ENCODE results near the gene KRT33B. TPM values are rescaled to one million over a fixed set of nuclear protein-coding genes. Genes with fewer than 3 reads are reported as not detected.
A peak's percentile ranks its signal among the peaks of the same experiment; 100 is the strongest.

Gene KRT33B
- total and polyA plus RNA-seq, 2 of the 8 experiments (the other 6 are each of a cell fraction or from before 2014, with no cell fraction given) = not detected

DNA sequence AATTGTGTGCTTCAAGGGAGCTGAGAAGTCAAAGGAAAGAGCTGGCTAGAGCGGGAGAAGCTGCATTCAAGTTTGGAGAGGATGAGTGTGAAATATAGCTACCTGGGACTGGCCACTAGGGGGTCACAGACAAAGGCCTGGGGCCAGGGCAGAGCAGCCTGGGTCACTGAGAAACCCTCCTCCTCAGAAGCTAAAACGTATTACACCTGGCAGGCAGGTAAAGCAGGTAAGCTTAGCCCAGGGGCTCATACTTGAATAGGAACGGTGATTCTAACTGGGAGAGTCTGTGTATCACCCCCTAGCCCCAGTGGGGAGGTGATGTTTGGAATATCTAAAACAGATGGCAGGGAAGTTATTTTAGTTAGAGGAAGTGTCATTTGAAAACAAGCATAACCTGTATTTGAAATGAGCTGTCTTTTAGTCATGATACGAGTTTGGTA is 48.0 kb upstream of the KRT33B start (continued):
- TF ChIP-seq, protein P1, sequence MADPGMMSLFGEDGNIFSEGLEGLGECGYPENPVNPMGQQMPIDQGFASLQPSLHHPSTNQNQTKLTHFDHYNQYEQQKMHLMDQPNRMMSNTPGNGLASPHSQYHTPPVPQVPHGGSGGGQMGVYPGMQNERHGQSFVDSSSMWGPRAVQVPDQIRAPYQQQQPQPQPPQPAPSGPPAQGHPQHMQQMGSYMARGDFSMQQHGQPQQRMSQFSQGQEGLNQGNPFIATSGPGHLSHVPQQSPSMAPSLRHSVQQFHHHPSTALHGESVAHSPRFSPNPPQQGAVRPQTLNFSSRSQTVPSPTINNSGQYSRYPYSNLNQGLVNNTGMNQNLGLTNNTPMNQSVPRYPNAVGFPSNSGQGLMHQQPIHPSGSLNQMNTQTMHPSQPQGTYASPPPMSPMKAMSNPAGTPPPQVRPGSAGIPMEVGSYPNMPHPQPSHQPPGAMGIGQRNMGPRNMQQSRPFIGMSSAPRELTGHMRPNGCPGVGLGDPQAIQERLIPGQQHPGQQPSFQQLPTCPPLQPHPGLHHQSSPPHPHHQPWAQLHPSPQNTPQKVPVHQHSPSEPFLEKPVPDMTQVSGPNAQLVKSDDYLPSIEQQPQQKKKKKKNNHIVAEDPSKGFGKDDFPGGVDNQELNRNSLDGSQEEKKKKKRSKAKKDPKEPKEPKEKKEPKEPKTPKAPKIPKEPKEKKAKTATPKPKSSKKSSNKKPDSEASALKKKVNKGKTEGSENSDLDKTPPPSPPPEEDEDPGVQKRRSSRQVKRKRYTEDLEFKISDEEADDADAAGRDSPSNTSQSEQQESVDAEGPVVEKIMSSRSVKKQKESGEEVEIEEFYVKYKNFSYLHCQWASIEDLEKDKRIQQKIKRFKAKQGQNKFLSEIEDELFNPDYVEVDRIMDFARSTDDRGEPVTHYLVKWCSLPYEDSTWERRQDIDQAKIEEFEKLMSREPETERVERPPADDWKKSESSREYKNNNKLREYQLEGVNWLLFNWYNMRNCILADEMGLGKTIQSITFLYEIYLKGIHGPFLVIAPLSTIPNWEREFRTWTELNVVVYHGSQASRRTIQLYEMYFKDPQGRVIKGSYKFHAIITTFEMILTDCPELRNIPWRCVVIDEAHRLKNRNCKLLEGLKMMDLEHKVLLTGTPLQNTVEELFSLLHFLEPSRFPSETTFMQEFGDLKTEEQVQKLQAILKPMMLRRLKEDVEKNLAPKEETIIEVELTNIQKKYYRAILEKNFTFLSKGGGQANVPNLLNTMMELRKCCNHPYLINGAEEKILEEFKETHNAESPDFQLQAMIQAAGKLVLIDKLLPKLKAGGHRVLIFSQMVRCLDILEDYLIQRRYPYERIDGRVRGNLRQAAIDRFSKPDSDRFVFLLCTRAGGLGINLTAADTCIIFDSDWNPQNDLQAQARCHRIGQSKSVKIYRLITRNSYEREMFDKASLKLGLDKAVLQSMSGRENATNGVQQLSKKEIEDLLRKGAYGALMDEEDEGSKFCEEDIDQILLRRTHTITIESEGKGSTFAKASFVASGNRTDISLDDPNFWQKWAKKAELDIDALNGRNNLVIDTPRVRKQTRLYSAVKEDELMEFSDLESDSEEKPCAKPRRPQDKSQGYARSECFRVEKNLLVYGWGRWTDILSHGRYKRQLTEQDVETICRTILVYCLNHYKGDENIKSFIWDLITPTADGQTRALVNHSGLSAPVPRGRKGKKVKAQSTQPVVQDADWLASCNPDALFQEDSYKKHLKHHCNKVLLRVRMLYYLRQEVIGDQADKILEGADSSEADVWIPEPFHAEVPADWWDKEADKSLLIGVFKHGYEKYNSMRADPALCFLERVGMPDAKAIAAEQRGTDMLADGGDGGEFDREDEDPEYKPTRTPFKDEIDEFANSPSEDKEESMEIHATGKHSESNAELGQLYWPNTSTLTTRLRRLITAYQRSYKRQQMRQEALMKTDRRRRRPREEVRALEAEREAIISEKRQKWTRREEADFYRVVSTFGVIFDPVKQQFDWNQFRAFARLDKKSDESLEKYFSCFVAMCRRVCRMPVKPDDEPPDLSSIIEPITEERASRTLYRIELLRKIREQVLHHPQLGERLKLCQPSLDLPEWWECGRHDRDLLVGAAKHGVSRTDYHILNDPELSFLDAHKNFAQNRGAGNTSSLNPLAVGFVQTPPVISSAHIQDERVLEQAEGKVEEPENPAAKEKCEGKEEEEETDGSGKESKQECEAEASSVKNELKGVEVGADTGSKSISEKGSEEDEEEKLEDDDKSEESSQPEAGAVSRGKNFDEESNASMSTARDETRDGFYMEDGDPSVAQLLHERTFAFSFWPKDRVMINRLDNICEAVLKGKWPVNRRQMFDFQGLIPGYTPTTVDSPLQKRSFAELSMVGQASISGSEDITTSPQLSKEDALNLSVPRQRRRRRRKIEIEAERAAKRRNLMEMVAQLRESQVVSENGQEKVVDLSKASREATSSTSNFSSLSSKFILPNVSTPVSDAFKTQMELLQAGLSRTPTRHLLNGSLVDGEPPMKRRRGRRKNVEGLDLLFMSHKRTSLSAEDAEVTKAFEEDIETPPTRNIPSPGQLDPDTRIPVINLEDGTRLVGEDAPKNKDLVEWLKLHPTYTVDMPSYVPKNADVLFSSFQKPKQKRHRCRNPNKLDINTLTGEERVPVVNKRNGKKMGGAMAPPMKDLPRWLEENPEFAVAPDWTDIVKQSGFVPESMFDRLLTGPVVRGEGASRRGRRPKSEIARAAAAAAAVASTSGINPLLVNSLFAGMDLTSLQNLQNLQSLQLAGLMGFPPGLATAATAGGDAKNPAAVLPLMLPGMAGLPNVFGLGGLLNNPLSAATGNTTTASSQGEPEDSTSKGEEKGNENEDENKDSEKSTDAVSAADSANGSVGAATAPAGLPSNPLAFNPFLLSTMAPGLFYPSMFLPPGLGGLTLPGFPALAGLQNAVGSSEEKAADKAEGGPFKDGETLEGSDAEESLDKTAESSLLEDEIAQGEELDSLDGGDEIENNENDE (IDR thresholded peaks at IDR 0.05; ENCODE audit: insufficient replicate concordance, low read length) = no peak
- TF ChIP-seq, protein P2, sequence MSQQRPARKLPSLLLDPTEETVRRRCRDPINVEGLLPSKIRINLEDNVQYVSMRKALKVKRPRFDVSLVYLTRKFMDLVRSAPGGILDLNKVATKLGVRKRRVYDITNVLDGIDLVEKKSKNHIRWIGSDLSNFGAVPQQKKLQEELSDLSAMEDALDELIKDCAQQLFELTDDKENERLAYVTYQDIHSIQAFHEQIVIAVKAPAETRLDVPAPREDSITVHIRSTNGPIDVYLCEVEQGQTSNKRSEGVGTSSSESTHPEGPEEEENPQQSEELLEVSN (IDR thresholded peaks at IDR 0.05) = peak; percentile 58; the same call in 1 of the 2 replicates
- TF ChIP-seq, protein P3, sequence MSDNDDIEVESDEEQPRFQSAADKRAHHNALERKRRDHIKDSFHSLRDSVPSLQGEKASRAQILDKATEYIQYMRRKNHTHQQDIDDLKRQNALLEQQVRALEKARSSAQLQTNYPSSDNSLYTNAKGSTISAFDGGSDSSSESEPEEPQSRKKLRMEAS (IDR thresholded peaks at IDR 0.05) = peak; percentile 23; the same call in 1 of the 2 replicates
